Testis (tissue), 3 donors: Measurements from ENCODE around the gene EXOC6. TPM values are rescaled to one million over a fixed set of nuclear protein-coding genes. Genes with fewer than 3 reads are reported as not detected.

Experiments
- DNase-seq: peaks from one replicate; pipeline ENCODE4 v3.0.0-alpha.2; 2019
- H3K27ac ChIP-seq, 2 donors: fragments of 200-600 bp; sonication (generic); one replicate each; pipeline ENCODE4 v1.5.1; 2019
- H3K27me3 ChIP-seq: fragments of 200-600 bp; sonication (generic); one replicate; pipeline ENCODE4 v1.5.1; 2019
- H3K36me3 ChIP-seq: fragments of 200-600 bp; sonication (generic); one replicate; pipeline ENCODE4 v1.5.1; 2017; ENCODE audit warnings: low read depth; ENCODE audit errors: missing control alignments
- H3K4me1 ChIP-seq: fragments of 200-600 bp; sonication (generic); one replicate; pipeline ENCODE4 v1.5.1; 2019
- H3K4me3 ChIP-seq, 2 donors: fragments of 200-600 bp; sonication (generic); one replicate each; pipeline ENCODE4 v1.5.1; 2017 to 2019
- H3K9me3 ChIP-seq: fragments of 200-600 bp; sonication (generic); one replicate; pipeline ENCODE4 v1.5.1; 2017
- POLR2A ChIP-seq: fragments of 450-650 bp; IDR thresholded peaks from one replicate; pipeline ENCODE4 v1.6.1; 2017; ENCODE audit warnings: antibody characterized with exemption, mild to moderate bottlenecking, moderate library complexity
- WGBS, 2 donors: methylation state at CpG; one replicate each; pipeline ENCODE4 v1.1.5; 2018; 5-methylcytosine and 5-hydroxymethylcytosine counted together
- intact Hi-C: fragments of 100-400 bp; cut with DNase I; formaldehyde crosslinking; loops from one replicate; pipeline ENCODE4 v1.15.1; 2023; ENCODE audit warnings: low total_unique reads
- polyA plus RNA-seq: library from polyadenylated mRNA; stranded (reverse); fragments of 350-450 nt; fragmentation: Illumina TruSeq; extraction: RNeasy Lipid Tissue Mini Kit (QIAGEN cat#74804); gene quantifications from one replicate; pipeline ENCODE4 v1.2.3, GENCODE V29; 2014; ENCODE audit warnings: low read depth, low replicate concordance; ENCODE audit not compliant: insufficient read depth
- total RNA-seq, 2 donors: library from RNA; depleted of rRNA; stranded (reverse); fragments of >200 nt; gene quantifications; one replicate each; pipeline ENCODE4 v1.2.3, GENCODE V29; 2016
- TF ChIP-seq, protein P1 (sequence below), 3 experiments: fragments of 450-650 bp in 2 of 3; fragments of 200-600 bp in 1 of 3; sonication (generic) in 1 of 3; IDR thresholded peaks; one replicate each; pipeline ENCODE4 v1.5.1; 2016 to 2019; ENCODE audit warnings: antibody characterized with exemption in 3 of 3, mild to moderate bottlenecking in 2 of 3, moderate library complexity in 1 of 3

The EXOC6 gene
- total and polyA plus RNA-seq, 3 donors from 2014 or later = 13.3 to 38.5 (median 28.0) TPM

DNA sequence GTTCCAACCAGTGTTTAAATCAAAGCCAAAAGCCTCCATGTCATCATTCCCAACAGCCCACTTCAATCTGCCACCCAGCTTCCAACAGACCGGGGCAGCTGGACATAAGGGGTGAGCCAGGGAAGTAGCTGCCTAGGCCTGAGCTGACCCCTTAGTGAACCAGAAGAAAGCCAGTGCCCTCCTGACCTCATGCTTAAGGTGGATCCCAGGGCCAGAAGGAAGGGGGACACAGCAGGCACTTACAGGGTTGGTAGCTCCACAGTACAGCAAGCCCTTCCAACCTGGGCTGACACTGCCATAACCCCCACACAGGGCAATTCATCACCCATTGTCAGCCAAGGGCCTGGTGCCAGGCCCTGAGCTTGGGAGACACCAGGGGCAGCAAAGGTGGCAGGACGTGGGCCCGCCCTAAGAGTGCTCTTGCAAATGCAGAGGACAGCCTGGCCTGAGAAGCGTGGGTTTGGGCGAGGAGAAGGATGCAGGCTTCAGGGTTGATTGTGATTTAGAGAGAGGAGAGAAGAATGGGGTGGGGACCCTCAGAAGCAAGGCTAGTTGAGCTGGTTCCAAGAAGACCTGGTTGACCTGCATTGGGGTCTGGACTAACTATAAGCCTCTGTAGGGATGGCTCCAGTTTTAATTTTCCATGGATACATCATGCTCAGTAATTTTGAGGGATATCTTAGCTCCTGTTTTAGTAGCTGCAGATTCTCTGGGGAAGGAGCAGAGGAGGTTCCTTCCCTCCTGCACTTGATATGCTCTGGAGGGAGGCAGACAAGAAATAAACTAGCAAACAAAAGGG, 222.3 kb downstream of the EXOC6 start:
- Histone ChIP-seq H3K4me1 (peaks cover 41% of the 10 kb centered on the region), H3K27ac (no peak overlapping the region), H3K4me3 (no peak overlapping the region), H3K36me3 (no peaks in the 10 kb centered on the region), H3K9me3 (no peaks in the 10 kb centered on the region), H3K27me3 (no peaks in the 10 kb centered on the region)
- WGBS, 2 donors = 72 to 76% methylated on average over 4 to 5 of the region's 5 CpGs
- no peak for DNase-seq
- intact Hi-C loops = no loop called here
- no peak for TF ChIP-seq POLR2A
- TF ChIP-seq, protein P1, sequence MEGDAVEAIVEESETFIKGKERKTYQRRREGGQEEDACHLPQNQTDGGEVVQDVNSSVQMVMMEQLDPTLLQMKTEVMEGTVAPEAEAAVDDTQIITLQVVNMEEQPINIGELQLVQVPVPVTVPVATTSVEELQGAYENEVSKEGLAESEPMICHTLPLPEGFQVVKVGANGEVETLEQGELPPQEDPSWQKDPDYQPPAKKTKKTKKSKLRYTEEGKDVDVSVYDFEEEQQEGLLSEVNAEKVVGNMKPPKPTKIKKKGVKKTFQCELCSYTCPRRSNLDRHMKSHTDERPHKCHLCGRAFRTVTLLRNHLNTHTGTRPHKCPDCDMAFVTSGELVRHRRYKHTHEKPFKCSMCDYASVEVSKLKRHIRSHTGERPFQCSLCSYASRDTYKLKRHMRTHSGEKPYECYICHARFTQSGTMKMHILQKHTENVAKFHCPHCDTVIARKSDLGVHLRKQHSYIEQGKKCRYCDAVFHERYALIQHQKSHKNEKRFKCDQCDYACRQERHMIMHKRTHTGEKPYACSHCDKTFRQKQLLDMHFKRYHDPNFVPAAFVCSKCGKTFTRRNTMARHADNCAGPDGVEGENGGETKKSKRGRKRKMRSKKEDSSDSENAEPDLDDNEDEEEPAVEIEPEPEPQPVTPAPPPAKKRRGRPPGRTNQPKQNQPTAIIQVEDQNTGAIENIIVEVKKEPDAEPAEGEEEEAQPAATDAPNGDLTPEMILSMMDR (IDR thresholded peaks at IDR 0.05) = no peak

DNA sequence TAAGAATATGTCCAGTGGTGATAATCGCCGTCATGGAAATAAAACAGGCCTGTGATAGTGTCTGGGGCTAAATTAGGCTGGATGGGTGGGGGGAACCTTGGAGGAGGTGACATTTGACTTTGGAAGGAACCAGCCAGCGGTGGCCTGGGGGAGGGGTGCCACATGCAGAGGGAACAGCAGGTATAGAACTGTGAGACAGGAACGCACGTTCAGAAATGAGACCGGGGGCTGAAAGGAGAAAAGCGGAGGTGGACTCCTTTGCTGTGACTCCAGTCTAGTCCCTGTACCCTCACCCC, 222.8 kb downstream of the EXOC6 start:
- Histone ChIP-seq H3K36me3 (no peaks in the 10 kb centered on the region), H3K4me1 (peaks cover 41% of the 10 kb centered on the region), H3K9me3 (no peaks in the 10 kb centered on the region), H3K27ac (no peak overlapping the region), H3K4me3 (no peak overlapping the region), H3K27me3 (no peaks in the 10 kb centered on the region)
- TF ChIP-seq, protein P1 (IDR thresholded peaks at IDR 0.05) = no peak
- no peak for TF ChIP-seq POLR2A
- WGBS, 2 donors = 59% methylated on average over 7 of the region's 7 CpGs
- no peak for DNase-seq
- intact Hi-C loops = no loop called here

DNA sequence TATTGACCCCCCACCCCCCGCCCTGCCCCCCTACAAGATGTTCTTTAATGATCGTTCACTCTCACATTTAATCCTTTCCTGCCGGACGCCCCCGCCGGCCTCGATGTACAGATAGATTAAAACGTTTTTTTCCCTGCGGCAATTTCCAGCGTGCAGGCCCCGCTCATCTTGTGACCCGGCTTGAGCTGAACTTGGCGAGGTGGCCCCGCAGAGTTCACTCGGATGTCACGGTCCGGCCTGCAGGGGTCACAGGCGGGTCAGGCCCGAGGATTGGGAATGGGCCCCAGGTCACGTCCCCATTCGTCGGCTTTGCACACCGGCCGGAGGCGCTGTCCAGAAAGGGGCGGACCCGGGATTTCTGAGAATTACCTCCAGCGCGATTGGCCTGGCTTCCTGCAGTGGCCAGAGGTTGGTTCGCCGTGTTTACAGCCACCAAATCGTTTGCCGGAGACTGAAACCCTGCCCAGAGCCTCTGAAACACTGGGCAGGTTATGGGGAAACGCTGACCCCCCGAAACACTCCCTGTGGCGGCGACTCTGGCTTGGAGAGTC, 223.4 kb downstream of the EXOC6 start:
- no peak for TF ChIP-seq POLR2A
- TF ChIP-seq, protein P1 (IDR thresholded peaks at IDR 0.05) = no peak
- no peaks in the 10 kb centered on the region for H3K9me3 ChIP-seq
- no peak overlapping the region for H3K4me3 ChIP-seq
- intact Hi-C loops = no loop called here
- H3K27ac ChIP-seq = no peak overlapping the region
- H3K4me1 ChIP-seq = peaks cover 41% of the 10 kb centered on the region
- no peaks in the 10 kb centered on the region for H3K27me3 ChIP-seq
- DNase-seq = no peak
- no peaks in the 10 kb centered on the region for H3K36me3 ChIP-seq
- WGBS, 2 donors = 2 to 3% methylated on average over 8 to 37 of the region's 37 CpGs

DNA sequence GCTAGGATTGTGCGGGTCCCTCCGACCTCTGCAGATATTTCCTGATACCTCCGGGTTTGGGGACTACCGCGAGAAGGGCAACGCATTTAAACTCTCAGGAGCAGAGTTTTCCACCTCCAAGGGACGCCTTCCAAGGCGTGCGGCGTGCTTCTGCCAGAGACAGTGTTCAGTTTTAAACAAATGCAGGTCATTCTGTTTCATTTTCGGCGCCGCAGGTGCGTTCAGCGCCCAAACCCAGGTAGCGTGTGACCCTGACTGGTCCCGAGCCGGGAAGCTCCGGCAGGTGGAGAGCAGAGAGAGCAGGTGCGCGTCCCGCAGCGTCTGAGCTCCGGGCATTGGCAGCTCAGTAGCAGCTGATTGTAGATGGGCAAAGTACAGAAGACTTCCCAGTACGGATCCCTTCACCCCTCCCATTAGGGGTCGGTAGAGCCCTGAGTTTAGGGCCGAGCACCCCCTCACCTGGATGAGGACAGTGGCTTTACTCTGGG, 223.9 kb downstream of the EXOC6 start:
- no peak overlapping the region for H3K4me3 ChIP-seq
- no peak overlapping the region for H3K27ac ChIP-seq
- intact Hi-C loops = no loop called here
- no peaks in the 10 kb centered on the region for H3K36me3 ChIP-seq
- H3K27me3 ChIP-seq = no peaks in the 10 kb centered on the region
- H3K9me3 ChIP-seq = no peaks in the 10 kb centered on the region
- WGBS, 2 donors = 0 to 1% methylated on average over 3 to 26 of the region's 27 CpGs
- no peak for DNase-seq
- TF ChIP-seq, protein P1 (IDR thresholded peaks at IDR 0.05) = no peak
- TF ChIP-seq POLR2A = no peak
- peaks cover 41% of the 10 kb centered on the region for H3K4me1 ChIP-seq
